Cardiac fibroblast (primary cell): ENCODE data around the gene IRX5.

Experiments used
- DNase-seq, 2 donors: peaks; one replicate each; pipeline versions ENCODE4 v3.0.0 to v3.0.0-alpha.2; 2010; ENCODE audit warnings: low read depth in 2 of 2
- H3K4me3 ChIP-seq, 2 donors: replicated peaks in 1 of 2; 1 replicate in 1 of 2; 2 replicates in 1 of 2; pipeline ENCODE4 v1.5.1; 2011; ENCODE audit warnings: low read depth in 2 of 2, low read length in 2 of 2, mild to moderate bottlenecking in 2 of 2, moderate library complexity in 1 of 2
- TF ChIP-seq, protein P1 (sequence below): IDR thresholded peaks from one replicate; pipeline ENCODE4 v1.5.1; 2011; ENCODE audit warnings: low read depth, mild to moderate bottlenecking, low read length, inconsistent platforms

IRX5 gene

DNA sequence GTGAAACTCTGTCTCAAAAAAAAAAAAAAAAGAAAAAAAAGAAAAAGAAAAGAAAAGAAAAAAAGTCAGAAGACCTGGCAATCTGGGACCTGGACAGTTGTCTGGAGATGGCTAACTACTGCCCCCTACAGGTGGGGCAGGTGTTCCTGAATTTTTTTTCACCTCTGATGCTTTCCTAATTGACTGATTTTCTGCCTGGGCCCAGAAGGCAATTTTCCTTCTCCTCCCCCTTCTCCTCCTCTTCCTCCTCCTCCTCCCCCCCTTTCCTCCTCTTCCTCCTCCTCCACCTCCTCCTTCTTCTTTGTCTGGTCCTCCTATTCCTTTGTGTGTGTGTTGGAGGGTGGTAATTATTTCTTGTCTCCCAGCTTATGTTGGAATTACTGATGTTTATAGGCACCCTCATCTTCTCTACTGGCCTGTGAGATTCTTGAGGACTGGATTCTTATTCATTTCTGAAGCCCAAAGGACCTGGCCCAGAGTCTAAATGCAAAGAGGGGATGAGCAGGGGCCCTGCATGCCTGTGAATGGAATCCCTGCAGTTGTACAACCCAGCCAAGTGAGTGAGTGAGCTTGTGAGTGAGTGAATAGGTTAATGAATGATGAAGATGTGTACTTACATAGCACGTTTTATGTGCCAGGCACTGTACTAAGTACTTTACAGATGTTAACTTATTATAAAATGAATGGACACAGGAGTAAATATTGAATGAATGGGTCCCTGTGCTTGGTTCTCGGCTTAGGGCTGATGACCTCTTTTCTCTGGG lies 26.9 kb downstream of the IRX5 start:
- H3K4me3 ChIP-seq, result no peak overlapping the region
- TF ChIP-seq, protein P1, sequence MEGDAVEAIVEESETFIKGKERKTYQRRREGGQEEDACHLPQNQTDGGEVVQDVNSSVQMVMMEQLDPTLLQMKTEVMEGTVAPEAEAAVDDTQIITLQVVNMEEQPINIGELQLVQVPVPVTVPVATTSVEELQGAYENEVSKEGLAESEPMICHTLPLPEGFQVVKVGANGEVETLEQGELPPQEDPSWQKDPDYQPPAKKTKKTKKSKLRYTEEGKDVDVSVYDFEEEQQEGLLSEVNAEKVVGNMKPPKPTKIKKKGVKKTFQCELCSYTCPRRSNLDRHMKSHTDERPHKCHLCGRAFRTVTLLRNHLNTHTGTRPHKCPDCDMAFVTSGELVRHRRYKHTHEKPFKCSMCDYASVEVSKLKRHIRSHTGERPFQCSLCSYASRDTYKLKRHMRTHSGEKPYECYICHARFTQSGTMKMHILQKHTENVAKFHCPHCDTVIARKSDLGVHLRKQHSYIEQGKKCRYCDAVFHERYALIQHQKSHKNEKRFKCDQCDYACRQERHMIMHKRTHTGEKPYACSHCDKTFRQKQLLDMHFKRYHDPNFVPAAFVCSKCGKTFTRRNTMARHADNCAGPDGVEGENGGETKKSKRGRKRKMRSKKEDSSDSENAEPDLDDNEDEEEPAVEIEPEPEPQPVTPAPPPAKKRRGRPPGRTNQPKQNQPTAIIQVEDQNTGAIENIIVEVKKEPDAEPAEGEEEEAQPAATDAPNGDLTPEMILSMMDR, result peak; percentile 59
- DNase-seq, result peak; percentile 18 to 55

- TF ChIP-seq, protein P1, result no peak
- H3K4me3 ChIP-seq, result no peak overlapping the region
- no peak for DNase-seq
Measured at GRCh38 chr16:54962045-54962444, 31.4 kb downstream of the IRX5 start.

- no peak for DNase-seq
- TF ChIP-seq, protein P1, result no peak
- no peak overlapping the region for H3K4me3 ChIP-seq
Measured at GRCh38 chr16:54964239-54964638, 33.6 kb downstream of the IRX5 start.

DNA sequence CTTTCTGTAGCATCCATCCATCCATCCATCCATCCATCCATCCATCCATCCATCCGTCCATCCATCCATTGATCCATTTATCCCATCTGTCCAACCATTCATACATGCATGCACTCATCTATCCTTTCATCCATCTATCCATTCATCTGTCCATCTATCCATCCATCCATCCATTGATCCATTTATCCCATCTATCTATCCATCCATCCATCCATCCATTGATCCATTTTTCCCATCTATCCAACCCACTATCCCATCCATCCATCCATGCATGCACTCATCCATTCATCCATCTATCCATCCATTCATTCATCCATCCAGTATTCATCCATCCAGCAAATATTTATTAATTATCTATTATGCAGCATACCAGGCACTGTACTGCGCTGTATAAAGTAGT lies 34.8 kb downstream of the IRX5 start:
- TF ChIP-seq, protein P1, result no peak
- H3K4me3 ChIP-seq, result no peak overlapping the region
- no peak for DNase-seq

DNA sequence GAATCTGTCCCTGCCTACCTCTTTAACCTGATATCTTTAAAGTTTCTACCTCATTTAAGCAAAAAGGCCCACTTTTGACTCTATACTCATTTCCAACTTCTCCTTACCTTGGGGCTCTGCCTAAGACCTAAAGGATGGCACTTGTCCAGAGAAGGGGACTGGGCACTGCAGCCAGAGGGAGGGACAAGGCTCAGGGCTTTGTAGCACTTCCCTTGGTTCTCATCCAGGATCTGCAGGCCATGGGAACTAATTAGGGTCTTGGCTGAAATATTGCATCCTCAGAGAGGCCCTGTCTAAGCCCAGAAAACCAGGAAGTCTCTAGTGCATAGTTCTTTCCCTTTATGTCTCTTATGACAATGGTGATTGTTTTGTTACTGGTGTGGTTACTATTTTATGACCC lies 37.3 kb downstream of the IRX5 start:
- TF ChIP-seq, protein P1, result no peak
- no peak overlapping the region for H3K4me3 ChIP-seq
- no peak for DNase-seq

DNA sequence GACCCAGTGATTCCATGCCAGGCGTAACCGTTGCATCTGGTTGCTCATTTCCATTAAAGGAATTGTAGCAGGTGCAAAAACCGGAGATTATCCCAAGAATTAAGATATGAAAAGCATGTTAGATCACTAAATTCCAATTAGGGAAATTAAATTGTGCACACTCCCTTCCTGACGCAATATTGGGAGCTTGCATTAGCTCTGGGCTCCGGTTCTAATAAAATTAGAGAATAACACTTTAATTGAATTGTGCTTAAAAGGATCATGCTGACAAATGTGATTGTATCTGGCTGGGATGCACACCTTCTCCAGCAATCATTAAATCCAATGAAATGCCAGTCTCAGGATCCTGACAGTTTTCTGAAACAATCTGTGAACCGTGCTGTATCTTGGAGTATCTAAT lies 38.1 kb downstream of the IRX5 start:
- DNase-seq, result no peak

More for the DNA sequence above, 38.1 kb downstream of the IRX5 start:
- H3K4me3 ChIP-seq, result no peak overlapping the region
- TF ChIP-seq, protein P1, result no peak
